Breast epithelium (tissue), 3 donors: ENCODE data around the gene RYR3.

ENCODE experiments used
- POLR2A ChIP-seq: fragments of 450-650 bp; IDR thresholded peaks from one replicate; pipeline ENCODE4 v1.6.1; 2016; ENCODE audit warnings: antibody characterized with exemption, mild to moderate bottlenecking, moderate library complexity
- TF ChIP-seq, protein P1 (sequence below), 3 donors: fragments of 450-650 bp; IDR thresholded peaks; one replicate each; pipeline ENCODE4 v1.5.1; 2016 to 2017; ENCODE audit warnings: antibody characterized with exemption in 3 of 3, mild to moderate bottlenecking in 3 of 3, moderate library complexity in 3 of 3

DNA sequence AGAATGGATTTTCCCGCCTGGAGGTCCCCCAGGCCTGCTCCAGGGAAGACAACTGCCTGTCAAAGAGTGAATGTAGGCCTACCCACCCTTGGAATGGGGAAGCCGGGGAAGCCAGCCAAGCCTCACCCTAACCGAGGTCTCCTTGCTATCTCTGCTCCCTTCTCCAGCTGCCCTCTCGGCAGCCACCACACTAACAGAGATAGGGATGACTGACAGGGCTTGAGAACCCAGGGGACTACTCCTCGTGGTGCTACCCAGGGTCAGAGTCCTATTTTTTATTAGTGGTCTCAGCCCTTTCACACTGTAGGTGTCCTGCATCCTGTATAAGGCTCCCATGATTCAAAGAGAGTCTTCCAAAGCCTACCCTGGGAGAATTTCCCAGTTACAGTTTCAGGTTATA, 496.9 kb downstream of the RYR3 start:
- TF ChIP-seq, protein P1, sequence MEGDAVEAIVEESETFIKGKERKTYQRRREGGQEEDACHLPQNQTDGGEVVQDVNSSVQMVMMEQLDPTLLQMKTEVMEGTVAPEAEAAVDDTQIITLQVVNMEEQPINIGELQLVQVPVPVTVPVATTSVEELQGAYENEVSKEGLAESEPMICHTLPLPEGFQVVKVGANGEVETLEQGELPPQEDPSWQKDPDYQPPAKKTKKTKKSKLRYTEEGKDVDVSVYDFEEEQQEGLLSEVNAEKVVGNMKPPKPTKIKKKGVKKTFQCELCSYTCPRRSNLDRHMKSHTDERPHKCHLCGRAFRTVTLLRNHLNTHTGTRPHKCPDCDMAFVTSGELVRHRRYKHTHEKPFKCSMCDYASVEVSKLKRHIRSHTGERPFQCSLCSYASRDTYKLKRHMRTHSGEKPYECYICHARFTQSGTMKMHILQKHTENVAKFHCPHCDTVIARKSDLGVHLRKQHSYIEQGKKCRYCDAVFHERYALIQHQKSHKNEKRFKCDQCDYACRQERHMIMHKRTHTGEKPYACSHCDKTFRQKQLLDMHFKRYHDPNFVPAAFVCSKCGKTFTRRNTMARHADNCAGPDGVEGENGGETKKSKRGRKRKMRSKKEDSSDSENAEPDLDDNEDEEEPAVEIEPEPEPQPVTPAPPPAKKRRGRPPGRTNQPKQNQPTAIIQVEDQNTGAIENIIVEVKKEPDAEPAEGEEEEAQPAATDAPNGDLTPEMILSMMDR (IDR thresholded peaks at IDR 0.05), result no peak
- TF ChIP-seq POLR2A, result no peak
